ENCODE data around the gene COG8. TPM values are rescaled to one million over a fixed set of nuclear protein-coding genes. Genes with fewer than 3 reads are reported as not detected.

Gene COG8
- total RNA-seq, 1 donor from 2014 or later: 30.5 TPM

GRCh38 chr16:69345923-69346322, 6.6 kb upstream of the COG8 start:
- no peak for DNase-seq (ENCODE audit: low read depth, low spot score)

- DNase-seq (ENCODE audit: low read depth, low spot score): no peak
Measured at GRCh38 chr16:69344171-69344570, 4.8 kb upstream of the COG8 start.

- DNase-seq (ENCODE audit: low read depth, low spot score): no peak
Measured at GRCh38 chr16:69340095-69340644, 806 bp upstream of the COG8 start.

GRCh38 chr16:69338557-69339288, 641 bp downstream of the COG8 start:
- no peak for DNase-seq (ENCODE audit: low read depth, low spot score)

GRCh38 chr16:69334696-69335095, 4.7 kb downstream of the COG8 start:
- DNase-seq (ENCODE audit: low read depth, low spot score): no peak

- DNase-seq (ENCODE audit: low read depth, low spot score): peak; percentile 77
Measured at GRCh38 chr16:69330286-69331109, 8.9 kb downstream of the COG8 start, which contains the start of gene PDF. Gene PDF, minus strand, starts transcription at chr16:69330588. Its CDS starts 18 bp downstream, at chr16:69330570.

GRCh38 chr16:69329369-69330285, 9.7 kb downstream of the COG8 start:
- no peak for DNase-seq (ENCODE audit: low read depth, low spot score)

GRCh38 chr16:69328854-69329316, 10.5 kb downstream of the COG8 start:
- peak; percentile 26 for DNase-seq (ENCODE audit: low read depth, low spot score)

GRCh38 chr16:69327585-69328310, 11.6 kb downstream of the COG8 start:
- no peak for DNase-seq (ENCODE audit: low read depth, low spot score)

- no peak for DNase-seq (ENCODE audit: low read depth, low spot score)
Measured at GRCh38 chr16:69326172-69326873, 13.0 kb downstream of the COG8 start.

- no peak for DNase-seq (ENCODE audit: low read depth, low spot score)
Measured at GRCh38 chr16:69325784-69326171, 13.6 kb downstream of the COG8 start.

- DNase-seq (ENCODE audit: low read depth, low spot score): no peak
Measured at GRCh38 chr16:69324585-69325253, 14.6 kb downstream of the COG8 start.

GRCh38 chr16:69324013-69324531, 15.3 kb downstream of the COG8 start:
- no peak for DNase-seq (ENCODE audit: low read depth, low spot score)

- DNase-seq (ENCODE audit: low read depth, low spot score): no peak
Measured at GRCh38 chr16:69323415-69323814, 15.9 kb downstream of the COG8 start.

GRCh38 chr16:69322343-69322742, 17.0 kb downstream of the COG8 start:
- DNase-seq (ENCODE audit: low read depth, low spot score): no peak

GRCh38 chr16:69321080-69321479, 18.3 kb downstream of the COG8 start:
- no peak for DNase-seq (ENCODE audit: low read depth, low spot score)

- no peak for DNase-seq (ENCODE audit: low read depth, low spot score)
Measured at GRCh38 chr16:69320740-69321073, 18.7 kb downstream of the COG8 start.

- no peak for DNase-seq (ENCODE audit: low read depth, low spot score)
Measured at GRCh38 chr16:69319826-69320739, 19.3 kb downstream of the COG8 start.
